H4 (cell line): ENCODE data around the gene SRRT. TPM values are rescaled to one million over a fixed set of nuclear protein-coding genes. Genes with fewer than 3 reads are reported as not detected.
"Not testable (repeated sequence)": the region's sequence is repeated elsewhere in the genome, so short reads cannot be mapped to it uniquely, and the experiment has no call there.

Experiments
- DNase-seq: peaks from one replicate; pipeline ENCODE4 v3.0.0-alpha.2; 2015; ENCODE audit warnings: low spot score
- total RNA-seq: library from RNA; depleted of rRNA; stranded (reverse); fragments of >200 nt; shearing (Covaris generic); gene quantifications from 2 replicates; pipeline ENCODE4 v1.2.3, GENCODE V29; 2014

SRRT gene
- total RNA-seq, 1 experiment from 2014 or later: 46.8 TPM

DNA sequence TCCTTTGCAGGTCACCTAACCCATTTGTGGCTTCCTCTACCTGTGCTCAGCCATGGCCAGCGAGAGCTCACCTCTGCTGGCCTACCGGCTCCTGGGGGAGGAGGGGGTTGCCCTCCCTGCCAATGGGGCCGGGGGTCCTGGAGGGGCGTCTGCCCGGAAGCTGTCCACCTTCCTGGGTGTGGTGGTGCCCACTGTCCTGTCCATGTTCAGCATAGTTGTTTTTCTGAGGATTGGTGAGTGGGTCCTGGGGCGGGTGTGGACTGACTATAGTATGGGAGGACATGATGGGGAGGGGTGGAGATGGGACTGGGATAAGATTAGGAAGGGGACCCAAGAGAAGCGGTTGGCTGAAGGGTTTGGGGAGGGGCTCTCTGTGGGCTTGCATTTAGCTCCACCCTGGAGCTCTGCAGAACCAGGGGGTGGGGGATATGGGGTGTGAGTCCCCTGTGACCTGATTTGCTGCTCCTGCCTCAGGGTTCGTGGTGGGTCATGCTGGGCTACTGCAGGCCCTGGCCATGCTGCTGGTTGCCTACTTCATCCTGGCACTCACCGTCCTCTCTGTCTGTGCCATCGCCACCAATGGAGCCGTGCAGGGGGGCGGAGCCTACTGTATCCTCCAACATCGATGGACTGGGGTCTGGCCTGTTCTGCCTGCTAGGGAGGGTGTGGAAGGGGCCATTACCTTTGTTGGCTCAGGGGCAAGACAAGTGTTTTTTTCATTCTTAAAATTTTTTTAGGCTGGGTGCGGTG lies 20.6 kb upstream of the SRRT start:
- no peak for DNase-seq

DNA sequence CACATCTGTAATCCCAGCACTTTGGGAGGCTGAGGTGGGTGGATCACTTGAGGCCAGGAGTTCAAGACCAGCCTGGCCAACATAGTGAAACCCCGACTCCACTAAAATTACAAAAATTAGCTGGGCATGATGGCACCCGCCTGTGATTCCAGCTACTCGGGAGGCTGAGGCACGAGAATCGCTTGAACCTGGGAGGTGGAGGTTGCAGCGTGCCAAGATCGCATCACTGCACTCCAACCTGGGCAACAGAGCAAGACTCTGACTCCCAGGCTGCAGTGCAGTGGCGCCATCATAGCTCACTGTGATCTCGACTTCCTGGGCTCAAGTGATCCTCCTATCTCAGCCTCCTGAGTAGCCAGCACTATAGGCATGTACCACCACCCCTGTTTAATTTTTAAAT lies 20.0 kb upstream of the SRRT start:
- not testable (repeated sequence) for DNase-seq

DNA sequence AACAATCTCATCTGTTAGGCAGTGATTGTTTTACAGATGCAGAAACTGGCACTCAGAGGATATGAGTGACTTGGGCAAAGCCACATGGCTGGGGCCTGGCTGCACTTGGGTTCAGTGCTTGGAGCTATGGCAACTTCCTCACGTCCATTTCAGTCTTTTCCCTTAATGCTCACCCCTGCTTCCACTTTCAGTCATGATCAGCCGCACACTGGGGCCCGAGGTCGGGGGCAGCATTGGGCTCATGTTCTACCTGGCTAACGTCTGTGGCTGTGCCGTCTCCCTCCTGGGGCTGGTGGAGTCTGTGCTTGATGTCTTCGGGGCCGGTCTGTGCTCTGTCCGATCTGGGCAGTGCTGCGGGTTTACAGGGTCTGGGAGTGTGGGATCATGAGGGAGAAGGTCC lies 19.4 kb upstream of the SRRT start:
- no peak for DNase-seq

DNA sequence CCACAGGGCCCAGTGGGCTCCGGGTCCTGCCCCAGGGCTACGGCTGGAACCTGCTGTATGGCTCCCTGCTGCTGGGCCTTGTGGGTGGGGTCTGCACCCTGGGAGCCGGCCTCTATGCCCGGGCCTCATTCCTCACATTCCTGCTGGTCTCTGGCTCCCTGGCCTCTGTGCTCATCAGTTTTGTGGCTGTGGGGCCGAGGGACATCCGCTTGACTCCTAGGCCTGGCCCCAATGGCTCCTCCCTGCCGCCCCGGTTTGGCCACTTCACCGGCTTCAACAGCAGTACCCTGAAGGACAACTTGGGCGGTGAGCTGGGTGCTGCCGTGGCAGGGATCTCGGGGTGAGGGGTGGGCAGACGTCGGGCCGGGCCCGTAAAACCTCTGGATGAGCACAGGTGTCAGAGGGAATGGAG lies 18.0 kb upstream of the SRRT start:
- no peak for DNase-seq

DNA sequence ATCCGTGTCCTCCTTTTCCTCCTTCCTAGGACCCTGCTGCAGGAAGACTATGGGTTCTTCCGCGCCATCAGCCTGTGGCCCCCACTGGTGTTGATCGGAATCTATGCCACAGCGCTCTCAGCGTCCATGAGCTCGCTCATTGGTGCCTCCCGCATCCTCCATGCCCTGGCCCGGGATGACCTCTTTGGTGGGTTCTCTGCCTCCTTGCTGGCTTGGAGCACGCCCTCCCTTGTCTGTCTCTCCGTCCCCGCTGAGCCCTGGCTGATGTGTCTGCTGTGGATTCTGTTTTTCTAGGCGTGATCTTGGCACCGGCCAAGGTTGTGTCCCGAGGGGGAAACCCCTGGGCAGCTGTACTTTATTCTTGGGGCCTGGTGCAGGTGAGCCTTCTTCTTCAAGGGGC lies 15.0 kb upstream of the SRRT start:
- no peak for DNase-seq

DNA sequence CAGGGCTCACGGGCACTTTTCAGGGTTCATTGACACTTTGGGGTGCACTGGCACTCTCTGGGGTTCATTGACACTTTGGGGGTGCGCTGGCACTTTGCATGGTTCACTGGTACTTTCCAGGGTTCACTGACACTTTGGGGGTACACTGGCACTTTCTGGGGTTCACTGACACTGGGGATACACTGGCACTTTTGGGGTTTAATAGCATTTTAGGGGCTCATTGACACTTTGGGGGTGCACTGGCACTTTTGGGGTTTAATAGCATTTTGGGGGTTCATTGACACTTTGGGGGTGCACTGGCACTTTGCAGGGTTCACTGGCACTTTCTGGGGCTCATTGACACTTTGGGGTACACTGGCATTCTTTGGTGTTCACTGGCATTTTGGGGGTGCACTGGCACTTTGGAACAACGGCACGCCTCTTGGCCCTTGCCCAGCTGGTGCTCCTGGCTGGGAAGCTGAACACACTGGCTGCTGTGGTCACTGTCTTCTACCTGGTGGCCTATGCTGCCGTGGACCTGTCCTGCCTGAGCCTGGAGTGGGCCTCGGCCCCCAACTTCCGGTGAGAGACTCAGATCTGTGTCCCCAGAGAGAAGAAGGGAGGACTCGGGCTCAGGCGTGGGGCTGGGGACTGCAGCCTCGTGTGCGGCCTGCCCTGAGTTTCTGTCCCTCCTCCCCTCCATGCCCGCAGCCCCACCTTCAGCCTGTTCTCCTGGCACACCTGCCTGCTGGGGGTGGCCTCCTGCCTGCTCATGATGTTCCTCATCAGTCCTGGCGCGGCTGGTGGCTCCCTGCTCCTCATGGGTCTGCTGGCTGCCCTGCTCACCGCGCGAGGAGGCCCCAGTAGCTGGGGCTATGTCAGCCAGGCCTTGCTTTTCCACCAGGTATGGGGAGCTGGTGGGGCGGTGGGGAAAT lies 13.9 kb upstream of the SRRT start:
- no peak for DNase-seq

DNA sequence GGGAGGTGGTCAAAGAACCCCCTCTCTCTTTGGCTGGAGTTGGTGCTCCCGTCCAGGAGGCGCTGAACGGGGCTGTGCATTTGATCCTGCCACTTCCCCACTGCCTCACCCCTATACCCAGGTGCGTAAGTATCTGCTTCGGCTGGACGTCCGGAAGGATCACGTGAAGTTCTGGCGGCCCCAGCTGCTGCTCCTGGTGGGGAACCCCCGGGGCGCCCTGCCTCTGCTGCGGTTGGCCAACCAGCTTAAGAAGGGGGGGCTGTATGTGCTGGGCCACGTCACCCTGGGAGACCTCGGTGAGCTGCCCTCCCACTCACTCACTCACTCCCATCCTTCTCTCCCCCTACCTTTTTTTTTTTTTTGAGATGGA lies 13.3 kb upstream of the SRRT start:
- DNase-seq: no peak

DNA sequence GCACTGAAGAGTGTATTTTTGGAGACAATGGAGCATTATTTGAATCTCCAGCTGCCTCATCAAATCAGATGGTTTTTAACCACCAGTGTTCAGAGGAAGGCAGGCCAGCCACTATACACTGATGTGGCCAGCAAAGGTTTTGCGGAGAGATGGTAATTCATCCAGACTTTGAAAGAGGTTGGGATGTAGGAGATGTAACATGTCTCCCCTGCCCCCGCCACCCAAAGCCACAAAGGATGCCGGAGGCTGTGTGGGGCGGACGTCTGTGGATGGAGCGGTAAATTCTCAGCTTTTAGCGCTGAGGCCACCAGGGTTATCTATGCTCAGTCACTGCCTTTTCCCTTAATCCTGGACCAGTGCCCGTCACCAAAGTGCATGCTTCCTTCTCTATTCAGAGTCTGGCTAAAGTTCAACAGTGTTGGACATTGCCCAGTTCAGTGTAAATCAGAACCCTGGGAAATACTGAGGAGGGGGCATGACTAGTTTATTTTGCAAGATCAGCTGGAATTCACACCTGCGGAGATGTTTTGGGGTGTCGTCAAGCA lies 11.4 kb upstream of the SRRT start:
- DNase-seq: peak; percentile 81

DNA sequence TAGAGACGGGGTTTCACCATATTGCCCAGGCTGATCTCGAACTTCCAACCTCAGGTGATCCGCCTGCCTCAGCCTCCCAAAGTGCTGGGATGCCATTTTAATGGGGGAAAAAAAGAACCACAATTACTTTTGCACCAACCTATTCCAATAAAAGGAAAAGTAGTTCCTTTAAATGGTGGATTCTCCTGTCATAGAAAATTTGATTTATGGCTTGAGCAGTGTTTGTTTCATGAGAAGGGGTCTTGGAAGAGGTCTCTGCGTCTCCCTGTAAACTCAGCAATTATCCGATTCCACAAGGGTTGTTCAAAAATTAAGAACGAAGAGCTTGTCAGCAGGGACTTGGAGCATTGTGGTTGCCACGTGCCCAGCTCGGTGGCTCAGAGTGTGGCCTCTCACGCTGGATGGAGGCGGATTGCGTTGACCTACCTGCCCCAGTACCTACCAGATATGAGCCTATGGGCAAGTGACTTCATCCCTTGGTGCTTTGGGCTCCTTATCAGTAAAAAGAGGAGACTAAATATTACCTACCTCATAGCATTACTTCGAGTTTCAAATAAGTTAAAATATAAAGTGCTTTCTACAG lies 10.5 kb upstream of the SRRT start:
- DNase-seq: no peak

DNA sequence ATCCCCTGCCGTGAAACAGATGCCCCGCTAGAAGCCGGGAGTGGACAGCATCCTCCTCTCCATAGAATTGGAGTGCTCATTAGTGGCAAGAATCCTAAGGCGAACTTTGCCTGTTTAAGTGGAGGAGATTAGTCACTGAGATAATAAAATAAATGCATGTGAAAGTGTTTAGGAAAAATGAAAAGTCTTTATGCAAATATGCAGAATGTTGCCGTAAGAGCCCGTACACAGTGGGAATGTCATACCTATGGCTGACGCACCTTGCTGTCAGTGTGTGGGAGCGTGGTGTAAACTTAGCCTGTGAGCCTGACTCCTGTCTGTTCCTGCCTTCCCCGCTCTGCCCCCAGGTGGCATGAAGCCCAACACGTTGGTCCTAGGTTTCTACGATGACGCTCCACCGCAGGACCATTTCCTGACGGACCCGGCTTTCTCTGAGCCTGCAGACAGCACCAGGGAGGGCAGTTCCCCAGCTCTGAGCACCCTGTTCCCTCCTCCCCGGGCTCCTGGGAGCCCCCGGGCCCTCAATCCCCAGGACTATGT lies 9.5 kb upstream of the SRRT start:
- peak; percentile 92 for DNase-seq

DNA sequence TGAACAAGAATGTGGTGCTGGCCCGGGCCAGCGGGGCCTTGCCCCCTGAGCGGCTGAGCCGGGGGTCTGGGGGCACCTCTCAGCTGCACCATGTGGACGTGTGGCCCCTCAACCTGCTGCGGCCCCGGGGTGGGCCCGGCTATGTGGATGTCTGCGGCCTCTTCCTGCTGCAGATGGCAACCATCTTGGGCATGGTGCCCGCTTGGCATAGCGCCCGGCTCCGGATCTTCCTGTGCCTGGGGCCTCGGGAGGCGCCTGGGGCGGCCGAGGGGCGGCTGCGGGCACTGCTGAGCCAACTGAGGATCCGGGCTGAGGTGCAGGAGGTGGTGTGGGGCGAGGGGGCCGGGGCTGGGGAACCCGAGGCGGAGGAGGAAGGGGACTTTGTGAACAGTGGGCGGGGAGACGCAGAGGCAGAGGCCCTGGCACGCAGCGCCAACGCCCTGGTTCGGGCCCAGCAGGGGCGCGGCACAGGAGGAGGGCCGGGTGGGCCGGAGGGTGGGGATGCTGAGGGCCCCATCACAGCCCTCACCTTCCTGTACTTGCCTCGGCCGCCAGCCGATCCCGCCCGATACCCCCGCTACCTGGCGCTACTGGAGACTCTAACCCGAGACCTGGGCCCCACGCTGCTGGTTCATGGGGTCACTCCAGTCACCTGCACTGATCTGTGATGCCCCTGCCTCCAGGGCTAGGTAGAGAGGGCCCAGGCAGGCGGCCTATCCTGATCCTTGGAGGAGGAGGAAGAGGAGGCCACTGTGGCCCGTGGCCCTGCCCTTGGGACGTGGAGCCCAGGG lies 8.8 kb upstream of the SRRT start:
- DNase-seq: peak; percentile 81

DNA sequence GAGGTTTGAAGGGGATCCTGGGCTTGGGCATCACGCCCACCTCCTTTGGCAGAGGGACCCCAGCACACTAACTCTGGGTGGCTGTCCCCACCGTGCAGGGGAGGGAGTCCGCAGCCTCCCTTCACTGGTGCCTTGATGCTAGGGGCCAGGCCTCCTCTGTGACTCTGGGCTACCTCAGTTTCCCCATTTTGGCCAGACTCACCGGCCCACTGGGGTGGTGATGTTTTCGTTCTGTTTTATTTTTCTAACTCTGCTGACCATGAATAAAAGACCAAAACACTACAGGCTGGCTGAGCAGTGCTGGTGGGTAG lies 8.2 kb upstream of the SRRT start:
- no peak for DNase-seq

DNA sequence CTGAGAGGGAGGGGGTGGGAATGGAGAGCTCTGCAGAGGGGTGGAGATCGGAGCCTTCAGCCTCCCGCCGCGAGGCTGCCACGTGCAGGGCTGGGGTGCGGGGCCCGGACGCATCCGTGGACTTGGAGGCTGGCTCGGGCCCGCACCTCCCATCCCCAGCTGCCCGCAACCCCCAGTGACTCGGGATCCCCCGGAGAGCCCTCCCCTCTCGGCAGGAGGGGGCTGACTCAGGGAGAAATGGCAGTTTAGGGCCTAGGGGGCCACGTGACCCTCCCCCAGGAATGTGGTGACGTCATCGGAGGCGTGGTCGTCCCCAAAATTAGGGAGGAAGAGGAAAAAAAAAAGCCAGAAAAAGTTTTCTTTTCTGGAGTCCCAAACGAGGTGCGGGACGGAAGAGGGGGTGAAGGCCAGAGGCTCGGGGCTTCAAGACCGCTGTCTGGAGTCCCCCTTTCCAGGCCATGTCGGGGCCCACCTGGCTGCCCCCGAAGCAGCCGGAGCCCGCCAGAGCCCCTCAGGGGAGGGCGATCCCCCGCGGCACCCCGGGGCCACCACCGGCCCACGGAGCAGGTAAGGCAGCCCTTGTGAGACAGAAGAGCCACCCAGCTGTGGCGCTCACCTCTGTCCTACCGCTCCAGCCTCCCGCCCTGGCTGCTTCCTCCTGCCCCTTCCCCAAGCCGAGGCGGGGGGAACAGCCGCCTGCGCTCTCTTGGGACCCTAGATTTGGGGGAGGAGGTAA lies 7.7 kb upstream of the SRRT start, which contains the start of gene TRIP6:
Gene TRIP6 (plus strand): TSS at position 348 of the 736 bp plus-strand sequence. CDS start 111 bp downstream, at position 459.
- DNase-seq: peak; percentile 93

DNA sequence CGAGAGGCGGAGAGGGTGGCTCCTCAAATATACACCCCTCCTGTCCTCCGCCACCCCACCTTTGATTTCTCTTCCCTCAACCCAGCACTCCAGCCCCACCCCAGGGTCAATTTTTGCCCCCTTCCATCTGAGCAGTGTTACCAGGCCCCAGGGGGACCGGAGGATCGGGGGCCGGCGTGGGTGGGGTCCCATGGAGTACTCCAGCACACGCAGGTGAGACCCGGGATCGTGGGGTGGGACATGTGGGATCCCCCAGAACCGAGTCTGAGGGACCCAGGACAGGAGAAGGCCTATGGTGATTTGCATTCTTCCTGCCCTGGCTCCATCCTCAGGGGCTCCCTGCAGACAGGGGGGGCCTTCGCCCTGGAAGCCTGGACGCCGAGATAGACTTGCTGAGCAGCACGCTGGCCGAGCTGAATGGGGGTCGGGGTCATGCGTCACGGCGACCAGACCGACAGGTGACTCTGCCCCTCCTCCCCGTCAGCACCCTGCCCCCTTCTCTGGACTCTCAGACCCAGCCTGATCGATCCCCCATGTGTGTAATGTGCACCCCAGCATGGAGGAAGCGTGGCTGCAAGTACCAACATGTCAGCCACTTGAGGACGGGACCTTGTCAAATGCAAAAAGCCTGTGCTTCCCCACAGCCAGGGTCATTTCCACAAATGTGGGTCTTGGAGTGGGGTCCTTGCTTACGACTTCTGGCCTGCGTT lies 7.0 kb upstream of the SRRT start:
- no peak for DNase-seq

DNA sequence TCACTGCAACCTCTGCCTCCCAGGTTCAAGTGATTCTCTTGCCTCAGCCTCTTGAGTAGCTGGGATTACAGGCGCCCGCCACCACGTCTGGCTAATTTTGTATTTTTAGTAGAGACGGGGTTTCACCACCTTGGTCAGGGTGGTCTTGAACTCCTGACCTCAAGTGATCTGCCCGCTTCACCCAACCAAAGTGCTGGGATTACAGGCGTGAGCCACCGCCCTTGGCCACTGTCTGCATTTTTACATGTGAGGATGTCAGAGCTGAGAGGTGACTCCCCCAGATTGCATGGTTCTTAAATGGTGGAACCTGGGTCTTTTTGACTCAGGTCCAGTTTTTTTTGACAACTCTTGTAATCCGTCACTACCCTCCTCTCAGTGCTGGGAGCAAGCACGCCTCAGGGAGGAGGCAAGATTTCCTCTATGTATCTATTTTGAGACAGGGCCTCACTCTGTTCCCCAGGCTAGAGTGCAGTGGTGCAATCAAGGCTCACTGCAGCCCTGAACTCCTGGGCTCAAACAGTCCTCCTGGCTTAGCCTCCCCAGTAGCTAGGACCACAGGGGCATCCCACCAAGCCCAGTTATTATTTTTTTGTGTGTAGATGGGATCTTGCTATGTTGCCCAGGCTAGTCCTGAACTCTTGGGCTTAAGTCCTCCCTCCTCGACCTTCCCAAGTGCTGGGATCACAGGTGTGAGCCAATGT lies 1.2 kb upstream of the SRRT start:
- DNase-seq: no peak

DNA sequence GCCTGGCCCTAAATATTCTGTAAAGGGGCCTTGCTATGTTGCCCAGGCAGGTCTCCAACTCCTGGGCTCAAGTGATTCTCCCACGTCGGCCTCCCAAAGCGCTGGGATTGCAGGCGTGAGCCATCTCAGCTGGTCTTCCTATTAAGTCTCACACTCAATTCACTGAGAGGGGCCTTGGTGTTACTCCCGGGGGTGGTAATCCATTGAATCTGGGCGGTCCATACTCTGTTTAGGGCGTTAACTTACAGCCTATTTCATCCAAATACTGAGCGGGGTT lies 665 bp upstream of the SRRT start:
- DNase-seq: no peak

DNA sequence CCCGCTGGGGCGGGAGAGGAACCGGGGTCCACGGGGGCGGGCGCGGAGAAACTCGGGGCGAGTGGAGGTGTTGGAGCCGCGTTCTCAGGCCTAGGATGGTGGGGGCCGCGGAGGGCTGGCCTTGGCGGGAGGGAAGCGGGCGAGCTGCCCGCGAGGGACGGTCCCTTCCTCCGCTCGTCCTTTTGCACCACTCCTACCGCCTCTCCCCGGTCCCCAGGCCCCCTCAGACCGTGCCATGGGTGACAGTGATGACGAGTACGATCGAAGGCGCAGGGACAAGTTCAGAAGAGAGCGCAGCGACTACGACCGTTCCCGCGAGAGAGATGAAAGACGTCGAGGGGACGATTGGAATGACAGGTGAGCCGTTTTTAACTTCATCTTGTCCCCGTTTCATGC lies 451 bp downstream of the SRRT start:
- DNase-seq: no peak

DNA sequence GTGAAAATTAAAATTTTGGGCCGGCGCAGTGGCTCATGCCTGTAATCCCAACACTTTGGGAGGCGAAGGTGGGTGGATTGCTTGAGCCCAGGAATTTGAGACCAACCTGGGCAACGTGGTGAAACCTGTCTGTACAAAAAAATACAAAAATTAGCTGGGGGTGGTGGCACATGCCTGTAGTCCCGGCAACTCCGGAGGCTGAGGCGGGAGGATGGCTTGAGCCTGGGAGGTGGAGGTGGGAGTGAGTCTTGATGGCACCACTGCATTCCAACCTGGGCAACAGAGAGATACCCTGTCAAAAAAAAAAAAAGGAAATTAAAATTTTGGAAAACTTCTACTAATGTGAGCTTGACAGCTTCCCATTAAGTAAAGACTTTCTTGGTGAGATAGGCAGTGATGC lies 3.1 kb downstream of the SRRT start:
- no peak for DNase-seq

DNA sequence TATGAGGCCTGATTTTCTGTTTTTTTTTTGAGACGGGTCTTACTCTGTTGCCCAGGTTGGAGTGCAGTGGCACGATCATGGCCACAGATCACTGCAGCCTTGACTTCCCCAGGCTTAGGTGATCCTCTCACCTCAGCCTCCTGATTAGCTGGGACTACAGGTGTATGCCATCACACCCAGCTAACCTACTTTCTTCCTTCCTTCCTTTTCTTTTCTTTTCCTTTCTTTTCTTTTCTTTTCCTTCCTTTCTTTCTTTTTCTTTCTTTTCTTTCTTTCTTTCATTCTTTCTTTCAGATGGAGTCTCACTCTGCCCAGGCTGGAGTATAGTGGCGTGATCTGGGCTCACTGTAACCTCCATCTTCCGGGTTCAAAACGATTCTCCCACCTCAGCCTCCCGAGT lies 3.8 kb downstream of the SRRT start:
- no peak for DNase-seq
